Heart right ventricle (tissue), 16 donors: ENCODE measurements around the gene TCEAL3. TPM values are rescaled to one million over a fixed set of nuclear protein-coding genes. Genes with fewer than 3 reads are reported as not detected.

ENCODE experiments used
- ATAC-seq, 8 donors: fragments of 200-7000 bp; cut with Tn5 transposase; one replicate each; pipeline ENCODE4 v1.9.1; 2020; ENCODE audit warnings: mild to moderate bottlenecking in 8 of 8, moderate library complexity in 8 of 8, moderate number of reproducible peaks in 1 of 8
- DNase-seq, 2 donors: peaks; one replicate each; pipeline ENCODE4 v3.0.0-alpha.2; 2020
- H3K27ac ChIP-seq, 10 donors: fragments of 200-600 bp; sonication (generic) in 2 of 10; one replicate each; pipeline versions ENCODE4 v1.5.0 to v1.8.0; 2020 to 2022; ENCODE audit warnings: mild to moderate bottlenecking in 3 of 10
- H3K27me3 ChIP-seq, 7 donors: fragments of 200-600 bp; one replicate each; pipeline ENCODE4 v1.8.0; 2021 to 2022; ENCODE audit warnings: mild to moderate bottlenecking in 2 of 7
- H3K36me3 ChIP-seq, 9 donors: fragments of 200-600 bp; sonication (generic) in 1 of 9; one replicate each; pipeline versions ENCODE4 v1.5.0 to v1.8.0; 2020 to 2022; ENCODE audit warnings: mild to moderate bottlenecking in 2 of 9
- H3K4me1 ChIP-seq, 9 donors: fragments of 200-600 bp; sonication (generic) in 1 of 9; one replicate each; pipeline versions ENCODE4 v1.5.0 to v1.8.0; 2020 to 2022; ENCODE audit warnings: mild to moderate bottlenecking in 4 of 9
- H3K4me3 ChIP-seq, 10 donors: fragments of 200-600 bp; sonication (generic) in 2 of 10; one replicate each; pipeline versions ENCODE4 v1.5.0 to v1.8.0; 2020 to 2022; ENCODE audit warnings: mild to moderate bottlenecking in 7 of 10, moderate library complexity in 2 of 10
- H3K9me3 ChIP-seq, 11 donors: fragments of 200-600 bp in 10 of 11; sonication (generic) in 2 of 11; one replicate each; pipeline versions ENCODE4 v1.5.0 to v1.8.0; 2013 to 2022; ENCODE audit warnings: mild to moderate bottlenecking in 2 of 11, control low read depth in 1 of 11, moderate library complexity in 1 of 11
- WGBS, 2 donors: extraction: QIAGEN DNeasy Blood & Tissue Kit; methylation state at CpG; one replicate each; pipeline ENCODE4 v1.1.7; 2013; ENCODE audit warnings: inconsistent platforms in 1 of 2; 5-methylcytosine and 5-hydroxymethylcytosine counted together
- intact Hi-C, 10 donors: fragments of 100-400 bp; cut with DNase I; formaldehyde crosslinking; loops; one replicate each; pipeline versions ENCODE4 v1.11.1 to v1.14.2; 2022
- long read RNA-seq, 3 donors: library from polyadenylated mRNA; unstranded; transcript quantifications; one replicate each; pipeline ENCODE4 v2.0.0, GENCODE V29; 2020 to 2021
- polyA plus RNA-seq, 2 donors: library from polyadenylated mRNA; stranded (reverse); fragments of 200-250 nt; gene quantifications; one replicate each; pipeline ENCODE4 v1.2.3, GENCODE V29; 2013
- total RNA-seq, 10 donors: library from RNA; stranded (reverse); fragmentation: NEBNext Ultra II Directional in 3 of 10; extraction: Animal tissue kit (Norgen Biotek cat#: 25700) in 3 of 10; gene quantifications; one replicate each; pipeline versions ENCODE4 v1.2.1 to v1.2.4, GENCODE V29; 2021 to 2023
- TF ChIP-seq, protein P1 (sequence below), 9 donors: fragments of 200-600 bp; sonication (generic) in 2 of 9; IDR thresholded peaks; one replicate each; pipeline versions ENCODE4 v1.5.0 to v1.8.0; 2021 to 2022; ENCODE audit warnings: antibody characterized with exemption in 9 of 9, mild to moderate bottlenecking in 5 of 9, moderate library complexity in 1 of 9
- donor health status: Arrhythmogenic right ventricular cardiomyopathy.
- donor health status: ischemic (EF 13 %, LVEDD 7.1; RV severe dilation, severe dysfunction).
- donor health status: healthy with polysubstance abuse.
- donor health status: DM: no; HTN: yes; CAD: no.
- donor health status: DM: no; HTN: no; CAD: no.
- donor health status: ischemic (EF 25% LVEDD 6.9; RV normal size, moderate dysfunction).
- donor health status: ischemic (EF 25% LVEDD 5.7; RV mildly dilated, moderate dysfunction).
- donor health status: healthy.
- donor health status: DM: yes; HTN: yes; CAD: no.
- donor health status: Ischemic cardiomyopathy.
- donor health status: ischemic (EF 35%, LVEDD 5.7; RV mildly dilated, moderate dysfunction).
- donor health status: nonischemic (EF 11% LVEDD 7.7; RV severe dilation, severe dysfunction).
- donor health status: DM: yes; HTN: yes; CAD: no.
- donor health status: PGD.
- donor health status: ischemic (EF 29% LVEDD 5.4; RV normal size, mild dysfunction).
- donor health status: nonischemic (EF 23%, LVEDD 6.1; RV moderate dilation, normal function).

The TCEAL3 gene, protein sequence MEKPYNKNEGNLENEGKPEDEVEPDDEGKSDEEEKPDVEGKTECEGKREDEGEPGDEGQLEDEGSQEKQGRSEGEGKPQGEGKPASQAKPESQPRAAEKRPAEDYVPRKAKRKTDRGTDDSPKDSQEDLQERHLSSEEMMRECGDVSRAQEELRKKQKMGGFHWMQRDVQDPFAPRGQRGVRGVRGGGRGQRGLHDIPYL
- total RNA-seq, result 10 to 100 TPM; 16.7 to 25.5 (median 22.0) TPM
- 10 to 100 TPM; 30.6 to 38.6 TPM for polyA plus RNA-seq
- long read RNA-seq, donor 1, transcript TCEAL3-202 (3 exons, 1,113 nt), result major isoform, 12 of 23 reads
- long read RNA-seq, donor 1, partial matches to known transcripts, result 0 of 23 reads
- long read RNA-seq, donor 1, other reads (novel, unspliced or antisense), result 7 of 23 reads
- long read RNA-seq, donor 2, transcript TCEAL3-202 (3 exons, 1,113 nt), result major isoform, 17 of 35 reads
- long read RNA-seq, donor 2, partial matches to known transcripts, result 2 of 35 reads
- long read RNA-seq, donor 2, other reads (novel, unspliced or antisense), result 14 of 35 reads
- long read RNA-seq, donor 3, partial matches to known transcripts, result 0 of 10 reads
- long read RNA-seq, donor 3, other reads (novel, unspliced or antisense), result 5 of 10 reads

DNA sequence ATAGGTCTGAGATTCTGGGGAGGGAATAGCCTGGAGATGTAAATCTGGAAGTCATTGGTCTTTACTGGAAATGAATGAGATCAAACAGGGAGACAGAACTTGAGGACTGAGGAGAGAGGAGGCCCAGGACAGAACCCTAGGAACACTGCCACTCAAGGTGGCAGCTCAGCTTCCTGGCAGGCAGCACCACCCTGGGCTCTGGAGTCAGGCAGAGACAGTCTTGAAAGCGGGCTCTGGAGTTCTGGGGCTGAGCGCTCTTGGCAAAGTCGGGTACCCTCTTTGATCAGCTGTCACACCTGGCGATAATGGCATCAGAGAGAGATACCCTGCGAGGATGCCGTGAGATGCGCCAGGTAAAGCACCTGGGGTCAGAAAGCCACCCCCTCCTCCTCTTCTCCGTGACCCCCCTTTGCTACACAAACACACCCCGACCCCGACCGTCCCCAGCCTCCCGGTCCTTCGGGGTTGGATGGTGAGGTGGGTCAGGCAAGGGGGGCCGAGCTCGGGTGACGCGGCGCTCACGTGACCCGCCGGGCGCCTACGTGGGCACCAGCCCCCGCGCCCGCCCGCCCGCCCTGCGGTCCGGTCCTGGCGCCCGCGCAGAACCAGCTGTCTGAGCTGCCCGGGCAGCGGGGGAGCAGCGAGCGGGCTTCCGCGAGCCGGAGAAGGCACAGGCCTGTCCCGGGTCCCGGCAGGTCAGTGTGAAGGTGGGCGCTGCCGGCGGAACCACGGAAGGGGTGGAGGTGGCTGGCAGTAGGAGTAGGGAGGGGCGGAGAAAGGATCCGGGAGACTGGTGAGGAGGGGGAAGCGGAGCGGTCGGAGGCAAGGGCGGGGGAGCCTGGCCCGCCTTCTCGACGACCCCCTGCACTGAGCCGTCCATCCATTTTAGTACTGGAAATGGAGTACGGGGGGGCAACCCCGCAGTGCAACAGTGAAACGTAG lies at the start of gene TCEAL3:
Gene TCEAL3, plus strand, starts transcription at position 600 of the 942 bp plus-strand sequence. CDS start 1,102 bp downstream, outside the sequence.
- Histone ChIP-seq H3K27ac (peak within 1 kb of the TSS; percentile 61 to 92 (median 88)), H3K4me1 (peaks cover 0 to 13% (median 0%) of the 10 kb centered on the region in 9 donors), H3K36me3 (peaks cover 0 to 12% (median 0%) of the 10 kb centered on the region in 9 donors), H3K4me3 (peak within 1 kb of the TSS; percentile 38 to 72 (median 70)), H3K27me3 (peaks cover 0 to 34% (median 0%) of the 10 kb centered on the region in 7 donors), H3K9me3 (no peaks in the 10 kb centered on the region)
- peak; percentile 23 to 56 for DNase-seq
- 1 to 2% methylated on average over 47 to 59 of the region's 59 CpGs for WGBS, 2 donors
- ATAC-seq, result peak; percentile 87 to 96 (median 93)
- intact Hi-C loops, result no loop called here
- TF ChIP-seq, protein P1, sequence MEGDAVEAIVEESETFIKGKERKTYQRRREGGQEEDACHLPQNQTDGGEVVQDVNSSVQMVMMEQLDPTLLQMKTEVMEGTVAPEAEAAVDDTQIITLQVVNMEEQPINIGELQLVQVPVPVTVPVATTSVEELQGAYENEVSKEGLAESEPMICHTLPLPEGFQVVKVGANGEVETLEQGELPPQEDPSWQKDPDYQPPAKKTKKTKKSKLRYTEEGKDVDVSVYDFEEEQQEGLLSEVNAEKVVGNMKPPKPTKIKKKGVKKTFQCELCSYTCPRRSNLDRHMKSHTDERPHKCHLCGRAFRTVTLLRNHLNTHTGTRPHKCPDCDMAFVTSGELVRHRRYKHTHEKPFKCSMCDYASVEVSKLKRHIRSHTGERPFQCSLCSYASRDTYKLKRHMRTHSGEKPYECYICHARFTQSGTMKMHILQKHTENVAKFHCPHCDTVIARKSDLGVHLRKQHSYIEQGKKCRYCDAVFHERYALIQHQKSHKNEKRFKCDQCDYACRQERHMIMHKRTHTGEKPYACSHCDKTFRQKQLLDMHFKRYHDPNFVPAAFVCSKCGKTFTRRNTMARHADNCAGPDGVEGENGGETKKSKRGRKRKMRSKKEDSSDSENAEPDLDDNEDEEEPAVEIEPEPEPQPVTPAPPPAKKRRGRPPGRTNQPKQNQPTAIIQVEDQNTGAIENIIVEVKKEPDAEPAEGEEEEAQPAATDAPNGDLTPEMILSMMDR (IDR thresholded peaks at IDR 0.05), result no peak

DNA sequence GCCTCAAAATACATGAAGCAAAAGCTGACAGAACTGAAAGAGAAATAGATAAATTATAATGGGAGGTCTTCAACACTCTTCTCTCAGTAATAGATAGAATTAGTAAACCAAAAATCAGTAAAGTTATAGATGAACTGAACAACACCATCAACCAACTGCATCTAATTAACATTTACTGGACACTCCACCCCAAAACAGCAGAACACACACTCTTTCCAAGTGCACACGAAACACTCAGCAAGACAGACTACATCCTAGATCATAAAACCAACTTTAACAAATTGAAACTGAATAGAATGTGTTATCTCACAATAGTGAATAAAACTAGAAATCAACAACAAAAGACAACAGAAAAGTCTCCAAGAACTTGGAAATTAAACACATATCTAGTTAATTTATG lies 47.5 kb upstream of the TCEAL3 start:
- peaks cover 0 to 59% (median 0%) of the 10 kb centered on the region in 7 donors for H3K27me3 ChIP-seq
- no peak overlapping the region for H3K4me3 ChIP-seq
- H3K27ac ChIP-seq, result no peak overlapping the region
- ATAC-seq (no peak), DNase-seq (no peak)
- H3K4me1 ChIP-seq, result no peaks in the 10 kb centered on the region
- H3K9me3 ChIP-seq, result no peaks in the 10 kb centered on the region
- intact Hi-C loops, result no loop called here
- H3K36me3 ChIP-seq, result no peaks in the 10 kb centered on the region
- WGBS, 2 donors, result 89 to 98% methylated on average over 1 of the region's 1 CpG
- TF ChIP-seq, protein P1 (IDR thresholded peaks at IDR 0.05), result no peak

DNA sequence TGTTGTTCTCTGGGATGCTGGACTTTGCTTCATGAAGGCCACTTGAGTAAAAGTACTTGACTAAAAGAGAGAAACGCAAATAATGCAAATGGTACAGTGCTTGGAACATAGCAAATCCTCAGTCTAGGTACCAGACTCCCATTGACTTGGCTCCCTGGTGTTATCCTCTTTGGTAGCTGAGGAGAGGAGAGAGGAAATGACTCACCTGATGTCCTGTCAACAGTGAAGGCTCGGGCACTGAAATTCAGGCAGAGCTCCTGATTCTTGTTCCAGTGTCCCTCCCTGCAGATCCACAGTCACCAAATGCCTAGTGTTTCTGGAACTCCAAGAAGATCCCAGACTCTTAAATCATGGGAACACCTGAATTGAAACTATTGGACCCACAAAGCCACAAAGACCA lies 45.0 kb upstream of the TCEAL3 start:
- intact Hi-C loops, result no loop called here
- TF ChIP-seq, protein P1 (IDR thresholded peaks at IDR 0.05), result no peak
- no peaks in the 10 kb centered on the region for H3K4me1 ChIP-seq
- no peaks in the 10 kb centered on the region for H3K36me3 ChIP-seq
- H3K27ac ChIP-seq, result no peak overlapping the region
- H3K9me3 ChIP-seq, result no peaks in the 10 kb centered on the region
- ATAC-seq (no peak), DNase-seq (no peak)
- H3K4me3 ChIP-seq, result no peak overlapping the region
- H3K27me3 ChIP-seq, result peaks cover 0 to 52% (median 0%) of the 10 kb centered on the region in 7 donors
- WGBS, 2 donors, result 81 to 84% methylated on average over 2 of the region's 2 CpGs

DNA sequence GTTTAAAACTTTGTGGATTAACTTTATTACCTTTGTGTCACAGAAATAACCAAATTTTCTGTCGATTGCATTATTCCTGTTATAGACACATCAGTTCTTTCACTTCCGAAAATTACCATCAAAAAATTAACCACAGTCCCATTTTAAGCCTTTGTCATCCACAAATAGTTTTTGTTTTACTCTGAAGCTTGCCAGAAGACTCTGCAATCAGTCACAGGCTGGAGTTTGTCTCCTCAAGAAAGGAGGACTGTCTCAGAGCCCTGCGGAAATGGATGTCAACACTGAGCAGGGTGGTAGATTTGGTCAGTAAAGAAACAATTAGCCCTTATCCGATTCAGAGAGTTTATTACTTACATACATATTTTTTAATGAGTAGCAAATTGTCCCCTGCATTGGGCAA lies 42.6 kb upstream of the TCEAL3 start:
- Histone ChIP-seq H3K27me3 (peaks cover 0 to 51% (median 0%) of the 10 kb centered on the region in 7 donors), H3K4me1 (no peaks in the 10 kb centered on the region), H3K4me3 (no peak overlapping the region), H3K9me3 (no peaks in the 10 kb centered on the region), H3K27ac (no peak overlapping the region), H3K36me3 (no peaks in the 10 kb centered on the region)
- 70 to 71% methylated on average over 4 of the region's 4 CpGs for WGBS, 2 donors
- TF ChIP-seq, protein P1 (IDR thresholded peaks at IDR 0.05), result no peak
- DNase-seq (no peak), ATAC-seq (peak in 1 of 8 donors; percentile 19)
- intact Hi-C loops, result no loop called here
